Large intestine (tissue), 3 donors: Measurements from ENCODE around the gene TSC1. TPM values are rescaled to one million over a fixed set of nuclear protein-coding genes. Genes with fewer than 3 reads are reported as not detected.

ENCODE experiments used
- DNase-seq, 2 donors: peaks; one replicate each; pipeline versions ENCODE4 v3.0.0 to v3.0.0-alpha.2; 2013
- H3K27ac ChIP-seq: one replicate; pipeline ENCODE4 v1.5.1; 2013; ENCODE audit warnings: low read length
- H3K27me3 ChIP-seq: 2 replicates; pipeline ENCODE4 v1.6.1; 2013; ENCODE audit warnings: low read length; ENCODE audit not compliant: control insufficient read depth, insufficient read depth
- H3K36me3 ChIP-seq: 2 replicates; pipeline ENCODE4 v1.6.1; 2013; ENCODE audit warnings: low read length; ENCODE audit not compliant: control insufficient read depth, insufficient read depth
- H3K4me1 ChIP-seq: one replicate; pipeline ENCODE4 v1.6.1; 2013; ENCODE audit warnings: low read length; ENCODE audit not compliant: control insufficient read depth, insufficient read depth
- H3K4me3 ChIP-seq: one replicate; pipeline ENCODE4 v1.5.1; 2013; ENCODE audit warnings: low read length
- H3K9me3 ChIP-seq: one replicate; pipeline ENCODE4 v1.6.1; 2013; ENCODE audit warnings: mild to moderate bottlenecking, low read depth, low read length, moderate library complexity; ENCODE audit not compliant: control insufficient read depth
- WGBS: methylation state at CpG from one replicate; pipeline ENCODE4 v1.1.5; 2013; ENCODE audit warnings: low lambda C conversion rate; ENCODE audit not compliant: insufficient coverage; 5-methylcytosine and 5-hydroxymethylcytosine counted together
- polyA plus RNA-seq: library from polyadenylated mRNA; unstranded; fragments of 120-200 nt; gene quantifications from one replicate; pipeline ENCODE4 v1.2.1, GENCODE V29; 2013

TSC1 gene
- polyA plus RNA-seq, 1 donor: 45.6 TPM

- Histone ChIP-seq H3K36me3 (no peaks in the 10 kb centered on the region), H3K4me1 (peaks cover 5% of the 10 kb centered on the region), H3K27ac (no peak overlapping the region), H3K4me3 (peak overlapping the region; percentile 100), H3K9me3 (no peaks in the 10 kb centered on the region), H3K27me3 (peaks cover 4% of the 10 kb centered on the region)
- WGBS: no CpG with 5 or more reads among the region's 6 CpGs
- no peak for DNase-seq
These were observed 64.7 kb downstream of the TSC1 start for GRCh38 chr9:132879457-132880323.

- peak within 1 kb of the TSS; percentile 48 for H3K27ac ChIP-seq
- 30% methylated on average over 3 of the region's 42 CpGs for WGBS
- H3K4me3 ChIP-seq: peak within 1 kb of the TSS; percentile 100
- peaks cover 5% of the 10 kb centered on the region for H3K4me1 ChIP-seq
- no peaks in the 10 kb centered on the region for H3K9me3 ChIP-seq
- H3K36me3 ChIP-seq: no peaks in the 10 kb centered on the region
- H3K27me3 ChIP-seq: peaks cover 4% of the 10 kb centered on the region
- DNase-seq: peak; percentile 54 to 68
These were observed 65.5 kb downstream of the TSC1 start, which contains the start of gene SPACA9 for GRCh38 chr9:132878695-132879456. Gene SPACA9 (plus strand): TSS chr9:132878898. CDS start chr9:132883948, 5,050 bp downstream.

GRCh38 chr9:132877824-132878694 lies 66.4 kb downstream of the TSC1 start, which contains the start of gene AK8:
Gene AK8 (minus strand): TSS chr9:132878284. CDS start chr9:132878255, 29 bp downstream.
- DNase-seq: peak; percentile 66 to 80
- Histone ChIP-seq H3K36me3 (no peaks in the 10 kb centered on the region), H3K4me1 (peaks cover 5% of the 10 kb centered on the region), H3K4me3 (peak within 1 kb of the TSS; percentile 100), H3K27me3 (peaks cover 4% of the 10 kb centered on the region), H3K27ac (peak within 1 kb of the TSS; percentile 48), H3K9me3 (no peaks in the 10 kb centered on the region)
- WGBS: no CpG with 5 or more reads among the region's 89 CpGs

- Histone ChIP-seq H3K4me3 (peak overlapping the region; percentile 100), H3K36me3 (no peaks in the 10 kb centered on the region), H3K27me3 (peaks cover 4% of the 10 kb centered on the region), H3K27ac (no peak overlapping the region), H3K9me3 (no peaks in the 10 kb centered on the region), H3K4me1 (peaks cover 5% of the 10 kb centered on the region)
- DNase-seq: no peak
- WGBS: no CpG with 5 or more reads among the region's 14 CpGs
These were observed 67.0 kb downstream of the TSC1 start for GRCh38 chr9:132877458-132877823.

GRCh38 chr9:132876849-132877248 lies 67.6 kb downstream of the TSC1 start:
- no peaks in the 10 kb centered on the region for H3K9me3 ChIP-seq
- no CpG with 5 or more reads among the region's 3 CpGs for WGBS
- no peaks in the 10 kb centered on the region for H3K36me3 ChIP-seq
- peaks cover 4% of the 10 kb centered on the region for H3K27me3 ChIP-seq
- H3K4me1 ChIP-seq: peaks cover 5% of the 10 kb centered on the region
- H3K27ac ChIP-seq: no peak overlapping the region
- no peak overlapping the region for H3K4me3 ChIP-seq
- no peak for DNase-seq

GRCh38 chr9:132875159-132875558 lies 69.3 kb downstream of the TSC1 start:
- WGBS: no CpG with 5 or more reads among the region's 5 CpGs
- no peak overlapping the region for H3K27ac ChIP-seq
- H3K4me1 ChIP-seq: peaks cover 5% of the 10 kb centered on the region
- no peak overlapping the region for H3K4me3 ChIP-seq
- peaks cover 4% of the 10 kb centered on the region for H3K27me3 ChIP-seq
- no peaks in the 10 kb centered on the region for H3K9me3 ChIP-seq
- no peak for DNase-seq
- H3K36me3 ChIP-seq: no peaks in the 10 kb centered on the region

GRCh38 chr9:132873403-132873802 lies 71.0 kb downstream of the TSC1 start:
- Histone ChIP-seq H3K27me3 (peaks cover 4% of the 10 kb centered on the region), H3K36me3 (no peaks in the 10 kb centered on the region), H3K4me3 (no peak overlapping the region), H3K4me1 (peaks cover 5% of the 10 kb centered on the region), H3K9me3 (no peaks in the 10 kb centered on the region), H3K27ac (no peak overlapping the region)
- WGBS: 57% methylated on average over 1 of the region's 7 CpGs
- no peak for DNase-seq

- WGBS: no CpG with 5 or more reads among the region's 9 CpGs
- H3K4me3 ChIP-seq: no peak overlapping the region
- H3K9me3 ChIP-seq: no peaks in the 10 kb centered on the region
- H3K27me3 ChIP-seq: no peaks in the 10 kb centered on the region
- DNase-seq: no peak
- no peaks in the 10 kb centered on the region for H3K4me1 ChIP-seq
- no peaks in the 10 kb centered on the region for H3K36me3 ChIP-seq
- no peak overlapping the region for H3K27ac ChIP-seq
These were observed 75.2 kb downstream of the TSC1 start for GRCh38 chr9:132869266-132869665.

GRCh38 chr9:132866898-132867297 lies 77.5 kb downstream of the TSC1 start:
- WGBS: 46% methylated on average over 2 of the region's 8 CpGs
- H3K9me3 ChIP-seq: no peaks in the 10 kb centered on the region
- no peak overlapping the region for H3K4me3 ChIP-seq
- H3K4me1 ChIP-seq: no peaks in the 10 kb centered on the region
- no peak for DNase-seq
- no peak overlapping the region for H3K27ac ChIP-seq
- no peaks in the 10 kb centered on the region for H3K36me3 ChIP-seq
- no peaks in the 10 kb centered on the region for H3K27me3 ChIP-seq

- no peaks in the 10 kb centered on the region for H3K27me3 ChIP-seq
- DNase-seq: no peak
- 88% methylated on average over 5 of the region's 8 CpGs for WGBS
- no peaks in the 10 kb centered on the region for H3K9me3 ChIP-seq
- H3K36me3 ChIP-seq: no peaks in the 10 kb centered on the region
- H3K4me1 ChIP-seq: no peaks in the 10 kb centered on the region
- H3K4me3 ChIP-seq: no peak overlapping the region
- no peak overlapping the region for H3K27ac ChIP-seq
These were observed 79.7 kb downstream of the TSC1 start for GRCh38 chr9:132864691-132865090.
